ENCODE measurements around the gene NRAP.

- TF ChIP-seq POLR2AphosphoS5 (IDR thresholded peaks at IDR 0.05; ENCODE audit: low read depth, low read length) (no peak), RAD21 (IDR thresholded peaks at IDR 0.05; ENCODE audit: low read length) (no peak), CTCF (IDR thresholded peaks at IDR 0.05) (no peak)
Observed at GRCh38 chr10:113552014-113552413, 111.8 kb downstream of the NRAP start.
